NCI-H1436 treated with DMSO at 0.1 percent for 48 hours (cell line): ENCODE measurements around the gene DRC1.

Experiments used
- DNase-seq: peaks from one replicate; lab custom pipeline; 2025; lab: John Stamatoyannopoulos, UW

The DRC1 gene

GRCh38 chr2:26493566-26493965 lies 91.8 kb downstream of the DRC1 start:
- DNase-seq, result no peak

DNA sequence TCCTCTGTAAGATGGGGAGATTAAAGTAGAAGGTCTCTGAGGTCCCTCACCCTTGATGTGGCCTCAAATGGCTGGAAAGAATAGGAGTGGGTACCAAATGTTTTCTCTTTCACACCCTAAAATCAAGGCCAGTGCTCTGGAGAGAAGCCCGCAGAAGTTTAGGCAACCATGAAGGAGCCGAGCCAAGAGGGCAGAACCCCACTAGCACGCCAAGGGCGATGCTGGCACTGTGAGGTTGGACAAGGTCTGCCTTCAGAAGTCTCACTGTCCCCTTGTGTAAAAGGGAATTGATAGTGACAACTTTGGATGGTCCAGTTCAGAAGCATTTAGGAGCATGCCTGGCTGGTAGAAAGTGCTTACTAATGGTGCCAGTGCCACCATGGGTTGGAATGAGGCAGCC lies 92.5 kb downstream of the DRC1 start:
- no peak for DNase-seq

- DNase-seq, result no peak
Measured at GRCh38 chr2:26494891-26495290, 93.2 kb downstream of the DRC1 start.

GRCh38 chr2:26495705-26496297 lies 94.1 kb downstream of the DRC1 start:
- DNase-seq, result no peak

DNA sequence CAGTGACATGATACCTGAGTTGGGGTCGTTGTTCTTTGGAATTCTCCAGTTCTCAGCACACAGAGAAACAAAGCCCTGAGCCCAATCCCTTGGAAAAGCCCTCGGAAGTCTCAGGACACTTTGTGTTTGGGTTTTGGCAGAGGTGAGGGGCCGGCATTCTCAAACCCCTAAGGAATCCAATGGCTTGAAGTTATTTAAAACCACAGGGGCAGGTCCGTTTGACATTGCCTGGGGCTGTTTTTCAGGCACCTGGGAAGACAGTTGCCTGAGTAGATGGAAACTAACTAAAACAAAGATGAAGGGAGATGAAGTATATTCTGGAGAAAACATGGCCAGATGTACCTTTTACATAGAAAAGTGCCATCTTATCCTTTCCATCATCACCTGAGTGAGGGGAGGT lies 98.7 kb downstream of the DRC1 start:
- DNase-seq, result no peak

DNA sequence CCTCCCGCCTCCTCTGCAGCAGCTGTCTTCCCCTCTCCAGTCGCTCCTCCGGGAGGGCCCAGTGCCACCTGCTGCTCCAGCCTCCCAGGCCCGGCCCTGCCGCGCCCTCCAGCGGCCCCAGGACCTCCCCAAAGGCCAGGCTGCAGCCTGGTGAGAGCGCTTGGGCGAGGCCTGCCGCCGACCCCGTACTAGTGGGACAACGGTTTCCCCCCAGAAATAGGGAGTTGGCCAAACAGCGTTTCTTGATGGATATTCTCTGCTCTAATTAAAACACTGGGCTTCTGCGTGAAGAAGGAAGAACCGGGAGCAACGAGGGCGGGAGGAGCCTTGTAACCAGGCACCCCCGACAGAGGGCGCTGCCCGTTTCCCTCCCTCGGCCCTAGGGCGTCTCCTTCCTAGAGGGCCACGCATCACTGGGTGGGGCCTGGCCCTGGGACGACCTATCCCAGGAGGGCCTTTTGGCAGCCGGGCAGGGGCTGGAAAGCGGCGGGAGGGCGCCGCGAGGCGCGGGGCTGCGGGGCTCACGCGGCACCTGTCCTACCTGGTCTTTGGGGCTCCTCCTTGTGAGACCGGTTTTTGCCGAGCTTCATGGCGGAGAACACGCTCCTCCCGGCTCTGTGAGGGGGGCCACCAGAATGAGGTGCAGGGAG lies 101.6 kb downstream of the DRC1 start:
- DNase-seq, result peak; percentile 61

DNA sequence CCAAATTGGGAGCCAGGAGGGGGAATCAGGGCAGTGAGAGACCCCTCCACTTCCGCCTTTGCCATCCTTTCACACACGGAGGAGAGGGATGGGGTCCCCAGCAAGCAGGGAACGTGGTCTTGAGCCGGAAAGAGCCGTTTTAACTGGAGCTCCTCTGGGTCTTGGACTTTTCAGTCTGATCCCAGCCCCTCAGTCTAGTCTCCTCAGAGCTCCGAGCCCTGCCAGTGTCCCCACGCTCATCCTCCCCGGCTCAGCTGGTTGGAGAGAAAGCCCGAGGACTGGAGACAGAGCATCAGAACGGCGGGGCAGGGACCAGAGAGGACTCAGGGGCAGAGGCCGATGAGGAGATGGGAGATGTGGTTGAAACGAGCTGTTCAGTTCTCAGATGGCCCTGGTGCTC lies 102.3 kb downstream of the DRC1 start:
- no peak for DNase-seq

- no peak for DNase-seq
Measured at GRCh38 chr2:26506279-26506678, 104.6 kb downstream of the DRC1 start.
